ENCODE measurements around the gene GUCA2A.

Gene GUCA2A

DNA sequence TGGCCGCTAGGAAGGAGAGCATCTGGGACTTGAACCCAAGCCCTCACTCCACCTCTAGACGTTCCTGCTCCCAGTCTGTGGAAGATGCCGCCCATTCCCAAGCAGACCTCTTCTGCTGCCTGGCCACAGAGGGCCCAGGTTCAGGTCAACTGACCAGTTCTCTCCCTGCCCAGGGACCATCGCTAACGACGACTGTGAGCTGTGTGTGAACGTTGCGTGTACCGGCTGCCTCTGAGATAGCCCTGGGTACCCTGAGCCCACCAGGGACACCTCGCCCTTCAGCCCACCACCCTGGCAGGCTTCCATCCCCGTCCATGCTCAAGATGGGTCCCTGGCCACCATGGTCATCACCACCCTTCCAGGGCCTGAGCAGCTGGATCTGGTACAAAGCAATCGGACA, 9.2 kb downstream of the GUCA2A start:
- in situ Hi-C loops (cut with MboI; ENCODE audit: low sequenced_read_pairs), result no loop called here

DNA sequence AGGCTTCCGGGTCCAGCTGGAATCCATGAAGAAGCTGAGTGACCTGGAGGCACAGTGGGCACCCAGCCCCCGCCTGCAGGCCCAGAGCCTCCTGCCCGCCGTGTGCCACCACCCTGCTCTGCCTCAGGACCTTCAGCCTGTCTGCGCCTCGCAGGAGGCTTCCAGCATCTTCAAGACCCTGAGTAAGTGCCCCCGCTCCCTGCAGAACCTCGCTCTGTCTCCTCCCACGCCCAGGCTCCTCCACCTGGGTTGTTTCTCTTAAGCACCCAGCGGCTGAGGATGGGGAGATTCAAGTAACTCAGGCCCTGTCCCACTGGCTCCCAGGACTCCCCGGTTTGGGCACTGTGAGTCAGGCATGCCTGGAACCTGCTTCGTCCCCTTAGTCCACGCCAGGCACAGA, 9.9 kb downstream of the GUCA2A start:
- in situ Hi-C loops (cut with MboI; ENCODE audit: low sequenced_read_pairs), result no loop called here

DNA sequence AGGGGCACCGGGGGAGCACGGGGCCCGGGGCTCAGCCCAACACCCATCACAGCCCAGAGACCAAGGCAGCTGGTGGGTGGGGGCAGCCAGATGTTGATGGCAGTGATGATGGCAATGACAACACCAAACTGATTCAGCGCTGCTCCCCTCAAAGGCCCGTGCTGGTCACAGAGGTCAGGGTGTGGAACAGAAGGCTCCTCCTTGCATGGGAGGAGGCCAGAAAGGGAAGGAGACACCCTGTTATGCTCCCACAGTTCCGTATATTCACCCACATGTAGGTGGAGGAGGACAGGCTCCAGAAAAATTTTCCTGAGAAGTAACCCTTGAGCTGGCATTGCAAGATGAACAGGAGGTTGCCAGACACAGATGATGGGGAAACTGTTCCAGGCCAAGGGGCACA, 10.9 kb downstream of the GUCA2A start:
- in situ Hi-C loops (cut with MboI; ENCODE audit: low sequenced_read_pairs), result no loop called here

DNA sequence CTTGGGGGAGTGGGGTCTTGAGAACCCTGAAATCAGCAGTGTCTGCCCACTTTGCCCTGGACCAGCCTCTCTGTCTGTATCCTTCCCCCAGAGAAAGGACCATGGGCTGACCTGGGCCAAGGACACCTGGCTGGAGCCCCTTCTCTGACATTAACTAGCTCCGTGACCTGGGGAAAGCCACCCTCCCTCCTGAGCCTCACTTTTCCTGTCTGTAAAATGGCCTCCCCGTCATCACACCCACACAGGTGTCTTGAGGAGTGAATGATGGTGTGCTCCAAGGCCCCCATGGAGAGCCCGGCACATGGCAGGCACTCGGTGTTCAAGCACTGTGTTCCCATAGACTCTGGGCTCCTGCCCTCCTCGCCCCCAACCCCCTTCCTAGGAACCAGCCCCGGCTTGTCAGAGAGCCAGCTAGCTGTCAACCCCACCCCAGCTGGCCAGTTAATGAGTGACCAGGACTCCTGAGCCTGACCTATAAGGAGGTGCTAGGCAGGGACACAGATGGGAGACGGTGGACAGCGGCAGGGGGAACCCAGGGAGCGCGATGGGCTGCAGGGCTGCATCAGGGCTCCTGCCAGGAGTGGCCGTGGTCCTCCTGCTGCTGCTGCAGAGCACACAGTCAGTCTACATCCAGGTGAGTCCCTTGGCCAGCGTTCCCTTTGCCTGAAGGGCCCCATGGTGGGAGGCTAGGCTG, 11.5 kb downstream of the GUCA2A start, which contains the start of gene GUCA2B:
Gene GUCA2B (plus strand): TSS at position 504 of the 694 bp plus-strand sequence. CDS start 41 bp downstream, at position 545.
- in situ Hi-C loops (cut with MboI; ENCODE audit: low sequenced_read_pairs), result no loop called here

DNA sequence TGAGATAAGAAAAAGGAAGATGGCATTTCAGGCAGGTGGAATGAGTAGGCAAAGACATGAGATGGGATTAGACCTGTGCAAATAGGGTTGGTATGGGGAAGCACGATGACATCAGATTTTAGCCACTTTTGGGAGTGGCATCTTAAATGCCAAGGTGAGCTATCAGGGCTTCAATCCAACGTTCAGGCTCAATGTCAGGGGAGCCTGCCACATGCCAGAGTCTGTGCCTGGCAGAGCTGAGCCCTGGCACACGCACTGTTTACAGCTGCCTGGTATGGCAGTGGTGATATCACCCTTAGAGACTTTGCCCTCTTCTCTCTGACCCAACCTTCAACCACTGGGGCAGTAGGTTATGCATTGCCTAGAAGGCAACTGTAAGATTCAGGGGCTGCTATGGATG, 12.4 kb downstream of the GUCA2A start:
- in situ Hi-C loops (cut with MboI; ENCODE audit: low sequenced_read_pairs), result no loop called here

GRCh38 chr1:42150651-42151050, 13.9 kb downstream of the GUCA2A start:
- in situ Hi-C loops (cut with MboI; ENCODE audit: low sequenced_read_pairs), result no loop called here

DNA sequence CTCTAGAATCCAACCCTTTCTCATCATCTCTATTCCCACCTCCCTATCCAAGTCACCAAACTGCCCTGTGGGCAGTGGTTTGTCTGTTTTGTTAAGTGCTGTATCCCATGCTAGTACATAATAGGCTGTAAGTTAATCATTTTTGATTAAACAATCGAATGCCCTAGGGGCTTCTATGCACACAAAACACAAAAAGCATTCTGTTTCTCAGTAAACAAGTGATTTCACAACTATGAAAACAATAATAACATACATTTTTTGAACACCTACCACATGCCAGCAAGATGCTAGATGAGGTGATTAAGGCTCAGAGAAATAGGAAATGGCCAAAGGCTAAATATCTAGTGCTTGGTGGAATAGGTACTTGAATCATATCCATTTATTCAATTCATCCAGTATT, 16.4 kb downstream of the GUCA2A start:
- in situ Hi-C loops (cut with MboI; ENCODE audit: low sequenced_read_pairs), result no loop called here

GRCh38 chr1:42146626-42147320, 17.8 kb downstream of the GUCA2A start:
- in situ Hi-C loops (cut with MboI; ENCODE audit: low sequenced_read_pairs), result no loop called here

DNA sequence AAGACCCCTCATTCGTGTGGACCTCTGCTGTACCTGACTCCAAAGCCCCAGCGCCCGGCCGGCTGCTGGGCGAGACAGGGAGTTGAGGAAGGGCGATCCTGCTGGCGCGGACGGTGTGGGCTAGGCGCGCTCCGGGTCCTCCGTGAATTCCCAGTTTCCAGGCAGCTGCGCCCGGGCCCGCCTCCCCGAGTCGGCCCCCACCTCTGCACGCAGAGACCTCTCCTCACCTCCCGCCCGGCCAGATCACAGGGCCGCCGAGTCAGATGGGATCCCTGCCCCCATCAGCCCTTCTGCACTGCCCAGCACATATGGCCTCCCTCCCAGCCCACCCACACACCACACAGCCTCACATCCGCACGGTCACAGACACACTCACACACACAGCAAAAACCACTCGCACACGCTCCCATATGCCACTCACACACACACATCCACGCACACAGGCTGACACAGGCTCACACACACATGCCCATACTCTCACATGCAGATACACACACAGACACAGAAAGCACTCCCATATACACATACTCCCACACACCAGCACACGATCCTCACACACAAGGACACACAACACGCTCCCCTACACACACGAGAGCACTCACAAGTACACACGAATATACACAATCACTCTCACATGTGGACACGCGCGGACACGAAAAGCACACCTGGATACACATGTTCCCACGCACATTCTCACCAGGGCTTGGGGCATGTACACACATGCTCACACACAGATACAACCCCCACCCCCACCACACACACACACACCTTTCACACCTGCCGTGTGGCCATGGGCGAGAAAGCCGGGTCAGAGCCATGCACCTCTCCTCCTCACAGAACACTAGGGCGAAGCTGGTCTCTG, 18.6 kb downstream of the GUCA2A start:
- in situ Hi-C loops (cut with MboI; ENCODE audit: low sequenced_read_pairs), result no loop called here

- in situ Hi-C loops (cut with MboI; ENCODE audit: low sequenced_read_pairs), result no loop called here
Observed at GRCh38 chr1:42145389-42145716, 19.2 kb downstream of the GUCA2A start.

DNA sequence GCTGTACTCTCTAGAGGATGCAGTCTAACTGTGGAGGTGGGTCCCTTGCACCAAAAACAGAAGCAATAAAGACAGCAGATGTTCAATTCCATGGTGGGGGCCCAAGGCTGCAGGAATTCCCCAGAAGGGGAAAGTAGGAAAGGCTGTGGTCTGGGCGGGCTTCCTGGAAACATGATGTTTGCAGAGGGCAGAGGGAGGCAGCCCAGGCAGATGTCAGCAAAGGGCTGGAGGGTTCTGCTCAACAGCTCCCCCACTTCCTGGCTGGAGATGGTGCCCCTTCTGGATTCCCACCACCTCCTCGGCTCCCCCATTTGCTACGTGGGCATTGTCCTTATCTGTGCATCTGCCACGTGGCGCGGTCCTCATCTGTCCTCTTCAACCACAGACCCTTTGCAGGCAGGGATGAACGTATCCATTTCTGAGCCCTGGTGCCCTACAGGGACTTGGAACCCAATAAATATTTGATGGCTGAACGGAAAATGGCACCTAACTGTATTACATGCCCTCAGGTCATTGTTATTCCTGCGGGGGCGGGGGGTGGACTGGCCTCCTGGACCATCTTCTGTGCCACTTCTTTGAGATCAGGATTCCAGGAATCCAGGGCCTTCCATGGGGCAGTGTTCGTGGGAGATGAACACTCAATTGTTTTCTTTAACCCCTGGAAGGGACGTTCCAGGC, 19.7 kb downstream of the GUCA2A start:
- in situ Hi-C loops (cut with MboI; ENCODE audit: low sequenced_read_pairs), result no loop called here

DNA sequence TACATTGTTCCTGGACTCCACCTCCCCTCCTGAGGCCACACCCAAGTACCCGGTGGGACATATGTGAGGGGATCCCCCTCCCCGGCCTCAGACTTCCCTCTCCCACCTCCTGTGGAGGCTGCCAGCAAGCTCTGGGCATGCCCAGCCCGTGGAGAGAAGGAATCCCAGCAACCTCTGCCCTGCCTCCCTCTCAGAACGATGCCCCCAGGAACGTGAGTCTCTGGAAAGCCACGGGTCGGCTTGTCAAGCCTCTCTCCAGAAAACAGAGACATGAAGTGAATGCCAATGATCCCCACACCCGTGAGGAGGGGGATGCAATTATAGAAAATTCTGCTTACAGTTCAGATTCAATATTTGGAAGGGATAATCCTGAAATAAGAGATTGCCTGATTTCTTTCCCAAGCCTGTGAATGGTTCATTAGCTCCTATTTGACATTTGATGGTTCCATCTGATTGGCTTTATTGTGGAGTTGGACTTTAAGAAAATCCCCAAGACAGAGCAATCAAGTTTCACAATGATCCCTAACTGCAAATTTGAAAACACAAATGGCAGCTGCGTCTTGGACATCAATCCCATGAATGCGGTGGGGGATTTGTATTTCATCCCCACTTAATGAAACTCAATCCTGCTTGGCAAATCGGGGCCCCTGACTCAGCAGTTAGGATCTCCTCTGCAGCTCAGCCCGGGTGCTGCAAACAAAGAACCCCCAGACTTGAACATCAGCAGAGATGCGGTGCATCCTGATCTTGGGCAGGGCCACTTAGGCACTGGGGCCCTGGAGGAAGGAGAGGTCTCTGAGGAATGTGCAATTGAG, 20.4 kb downstream of the GUCA2A start:
- in situ Hi-C loops (cut with MboI; ENCODE audit: low sequenced_read_pairs), result no loop called here

GRCh38 chr1:42142894-42143675, 21.5 kb downstream of the GUCA2A start:
- in situ Hi-C loops (cut with MboI; ENCODE audit: low sequenced_read_pairs), result no loop called here

GRCh38 chr1:42141978-42142377, 22.6 kb downstream of the GUCA2A start:
- in situ Hi-C loops (cut with MboI; ENCODE audit: low sequenced_read_pairs), result no loop called here

DNA sequence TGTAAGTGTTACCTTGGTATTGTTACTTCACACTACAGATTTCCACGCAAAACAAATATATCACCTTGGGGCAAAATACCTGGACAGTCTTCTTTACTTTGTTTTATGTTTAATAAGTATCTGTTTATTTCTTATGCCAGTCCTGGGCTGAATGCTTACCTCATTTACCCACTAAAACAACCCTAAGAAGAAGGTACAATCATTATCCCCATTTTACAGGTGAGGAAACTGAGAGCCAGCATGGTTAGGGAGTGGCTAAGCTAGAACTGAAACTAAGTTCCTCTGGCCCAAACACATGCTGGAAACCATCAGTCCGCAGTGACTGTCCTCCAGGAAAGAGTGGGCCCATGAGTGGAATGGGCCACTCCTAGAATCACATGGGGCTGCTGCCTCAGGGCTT, 24.4 kb downstream of the GUCA2A start:
- in situ Hi-C loops (cut with MboI; ENCODE audit: low sequenced_read_pairs), result no loop called here

DNA sequence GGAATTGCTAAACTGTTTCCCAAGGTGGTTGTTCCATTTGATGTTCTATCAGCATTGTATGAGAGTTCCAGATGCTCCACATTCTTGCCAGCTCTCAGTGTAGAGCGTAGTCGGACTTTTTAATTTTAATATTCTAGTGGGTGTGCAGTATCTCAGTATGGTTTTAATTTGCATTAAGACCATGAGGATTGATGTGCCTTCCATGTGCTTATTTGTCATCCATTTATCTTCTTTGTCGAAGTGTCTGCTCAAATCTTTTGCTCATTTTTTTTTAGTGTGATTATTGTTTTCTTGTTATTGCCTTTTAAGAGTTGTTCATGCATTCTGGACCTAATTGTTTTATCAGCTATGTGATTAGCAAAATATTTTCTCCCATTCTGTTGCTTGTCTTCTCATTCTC, 25.1 kb downstream of the GUCA2A start:
- in situ Hi-C loops (cut with MboI; ENCODE audit: low sequenced_read_pairs), result no loop called here

DNA sequence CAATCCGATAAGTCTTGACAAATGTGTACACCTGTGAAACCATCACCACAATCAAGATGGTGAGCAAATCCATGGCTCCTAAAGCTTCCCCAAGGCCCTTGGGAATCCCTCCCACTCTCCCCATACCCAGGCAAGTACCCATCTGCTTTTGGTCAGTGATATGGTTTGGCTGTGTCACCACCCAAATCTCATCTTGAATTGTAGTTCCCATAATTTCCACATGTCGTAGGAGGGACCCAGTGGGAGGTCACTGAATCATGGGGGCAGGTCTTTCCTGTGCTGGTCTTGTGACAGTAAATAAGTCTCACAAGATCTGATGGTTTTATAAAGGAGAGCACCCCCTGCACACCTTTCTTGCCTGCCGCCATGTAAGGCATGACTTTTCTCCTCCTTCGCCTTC, 26.0 kb downstream of the GUCA2A start:
- in situ Hi-C loops (cut with MboI; ENCODE audit: low sequenced_read_pairs), result no loop called here

DNA sequence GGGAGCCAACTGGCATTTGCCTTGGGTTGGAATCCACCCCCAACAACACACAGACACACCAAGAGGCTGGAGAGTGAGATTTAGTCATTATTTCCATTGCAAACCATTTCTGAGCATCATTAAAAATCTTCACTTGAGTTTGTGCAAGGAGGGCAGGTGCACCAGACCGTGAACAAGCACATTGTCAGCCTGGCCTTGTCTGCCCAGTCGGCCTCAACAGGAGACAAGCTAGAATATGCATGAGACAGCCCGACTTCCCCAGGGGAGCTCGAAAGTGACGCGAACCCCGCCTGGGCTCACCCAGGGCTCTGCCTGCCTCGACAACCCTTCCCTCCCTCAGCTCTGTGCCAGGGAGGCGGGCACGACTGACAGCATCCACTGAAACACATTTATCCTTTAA, 26.8 kb downstream of the GUCA2A start:
- in situ Hi-C loops (cut with MboI; ENCODE audit: low sequenced_read_pairs), result no loop called here

- in situ Hi-C loops (cut with MboI; ENCODE audit: low sequenced_read_pairs), result no loop called here
Observed at GRCh38 chr1:42136466-42136865, 28.1 kb downstream of the GUCA2A start.

DNA sequence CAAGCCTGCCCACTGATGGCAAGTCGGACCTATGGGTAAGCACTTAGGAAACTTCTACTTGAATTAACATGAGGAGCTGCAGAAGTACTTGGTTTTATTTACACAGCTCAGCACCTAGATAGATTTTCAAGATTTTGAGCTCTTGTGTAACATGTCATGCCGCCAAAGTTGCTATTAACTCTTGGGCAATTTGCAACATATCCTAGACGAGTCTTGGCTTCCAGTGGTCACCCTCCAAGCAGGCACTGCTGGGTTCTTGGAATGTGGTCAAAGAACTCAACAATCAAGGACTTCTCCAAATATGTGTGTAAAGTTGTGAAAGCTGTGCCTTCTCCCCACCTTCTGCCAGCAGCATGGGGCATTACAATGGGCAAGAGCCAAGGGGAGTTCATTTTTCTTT, 29.1 kb downstream of the GUCA2A start:
- in situ Hi-C loops (cut with MboI; ENCODE audit: low sequenced_read_pairs), result no loop called here

Data from HL-60/S4 treated with retinoic acid at 250 ng/mL for 4 days and 3 days (cell line).